HepG2 (cell line): ENCODE measurements around the gene DAB2IP. TPM values are rescaled to one million over a fixed set of nuclear protein-coding genes. Genes with fewer than 3 reads are reported as not detected.

Experiments
- BATF2 ChIP-seq: sonication (generic); formaldehyde crosslinking; IDR thresholded peaks from 2 replicates; pipeline ENCODE4 v1.8.0; 2022; ENCODE audit warnings: mild to moderate bottlenecking, missing genetic modification reagents, moderate library complexity
- CENPBD1 ChIP-seq: sonication (generic); formaldehyde crosslinking; IDR thresholded peaks from 2 replicates; pipeline ENCODE4 v1.8.0; 2022; ENCODE audit warnings: missing genetic modification reagents, low read depth, mild to moderate bottlenecking, borderline replicate concordance
- EED ChIP-seq: sonication (generic); formaldehyde crosslinking; IDR thresholded peaks from 2 replicates; pipeline ENCODE4 v1.5.0; 2020; ENCODE audit warnings: mild to moderate bottlenecking, missing genetic modification reagents
- GTF2F1 ChIP-seq: fragments of 150-350 bp; IDR thresholded peaks from 2 replicates; pipeline ENCODE4 v1.6.1; 2014; ENCODE audit warnings: low read length
- HDAC1 ChIP-seq: sonication (generic); formaldehyde crosslinking; IDR thresholded peaks from 2 replicates; pipeline ENCODE4 v1.5.1; 2020; ENCODE audit warnings: mild to moderate bottlenecking, missing genetic modification reagents
- KAT2B ChIP-seq: fragments of 150-350 bp; IDR thresholded peaks from 2 replicates; pipeline ENCODE4 v1.6.1; 2014; ENCODE audit warnings: low read depth, low read length, borderline replicate concordance
- MXD1 ChIP-seq: sonication (generic); formaldehyde crosslinking; IDR thresholded peaks from 2 replicates; pipeline ENCODE4 v1.4.0; 2020; ENCODE audit warnings: mild to moderate bottlenecking, missing genetic modification reagents
- NFE2 ChIP-seq: sonication (generic); formaldehyde crosslinking; IDR thresholded peaks from 2 replicates; pipeline ENCODE4 v1.4.0; 2020; ENCODE audit warnings: missing genetic modification reagents
- REPIN1 ChIP-seq: sonication (generic); formaldehyde crosslinking; IDR thresholded peaks from 2 replicates; pipeline ENCODE4 v1.8.0; 2022; ENCODE audit warnings: missing genetic modification reagents, low read depth, mild to moderate bottlenecking, borderline replicate concordance
- SALL1 ChIP-seq: sonication (generic); formaldehyde crosslinking; IDR thresholded peaks from 2 replicates; pipeline ENCODE4 v1.8.0; 2022; ENCODE audit warnings: mild to moderate bottlenecking, missing genetic modification reagents
- SMAD3 ChIP-seq: sonication (generic); formaldehyde crosslinking; IDR thresholded peaks from 2 replicates; pipeline ENCODE4 v1.4.0; 2020; ENCODE audit warnings: missing genetic modification reagents
- SOX6 ChIP-seq, 2 experiments: fragments of 450-650 bp in 1 of 2; sonication (generic) in 1 of 2; formaldehyde crosslinking in 1 of 2; IDR thresholded peaks; 2 replicates each; pipeline versions ENCODE4 v1.4.0 to v1.6.1; 2017 to 2020; ENCODE audit warnings: antibody characterized with exemption in 1 of 2, mild to moderate bottlenecking in 1 of 2, missing genetic modification reagents in 1 of 2
- SRSF1 ChIP-seq: fragments of 200-400 bp; formaldehyde crosslinking; optimal IDR thresholded peaks from 2 replicates; pipeline ENCODE3; 2017; ENCODE audit warnings: mild to moderate bottlenecking, low read depth, low read length, moderate library complexity
- TCF12 ChIP-seq, 2 experiments: fragments of 450-650 bp in 1 of 2; sonication (generic) in 1 of 2; formaldehyde crosslinking in 1 of 2; IDR thresholded peaks; 2 replicates each; pipeline versions ENCODE4 v1.6.1 to v1.8.0; 2017 to 2022; ENCODE audit warnings: antibody characterized with exemption in 1 of 2, mild to moderate bottlenecking in 1 of 2, missing genetic modification reagents in 1 of 2, moderate library complexity in 1 of 2
- ZBTB43 ChIP-seq: sonication (generic); formaldehyde crosslinking; conservative IDR thresholded peaks from 2 replicates; pipeline ENCODE4 v1.4.0; 2020; ENCODE audit warnings: missing genetic modification reagents
- ZFP82 ChIP-seq: sonication (generic); formaldehyde crosslinking; IDR thresholded peaks from 2 replicates; pipeline ENCODE4 v1.5.1; 2020; ENCODE audit warnings: mild to moderate bottlenecking, missing genetic modification reagents, borderline replicate concordance
- ZNF232 ChIP-seq: sonication (generic); formaldehyde crosslinking; IDR thresholded peaks from 2 replicates; pipeline ENCODE4 v1.4.0; 2020; ENCODE audit warnings: missing genetic modification reagents, borderline replicate concordance
- ZNF484 ChIP-seq: sonication (generic); formaldehyde crosslinking; IDR thresholded peaks from 2 replicates; pipeline ENCODE4 v1.5.1; 2020; ENCODE audit warnings: mild to moderate bottlenecking, low read depth, missing genetic modification reagents, borderline replicate concordance
- ZNF556 ChIP-seq: sonication (generic); formaldehyde crosslinking; IDR thresholded peaks from 2 replicates; pipeline ENCODE4 v1.4.0; 2020; ENCODE audit warnings: mild to moderate bottlenecking, missing genetic modification reagents, borderline replicate concordance
- ZNF558 ChIP-seq: sonication (generic); formaldehyde crosslinking; IDR thresholded peaks from 2 replicates; pipeline ENCODE4 v1.9.0; 2022; ENCODE audit warnings: mild to moderate bottlenecking, missing genetic modification reagents, borderline replicate concordance
- ZNF576 ChIP-seq: sonication (generic); formaldehyde crosslinking; IDR thresholded peaks from 2 replicates; pipeline ENCODE4 v1.4.0; 2020; ENCODE audit warnings: mild to moderate bottlenecking, missing genetic modification reagents
- ZNF607 ChIP-seq: sonication (generic); formaldehyde crosslinking; IDR thresholded peaks from 2 replicates; pipeline ENCODE4 v1.5.1; 2020; ENCODE audit warnings: missing genetic modification reagents, mild to moderate bottlenecking, borderline replicate concordance
- ZNF766 ChIP-seq: sonication (generic); formaldehyde crosslinking; IDR thresholded peaks from 2 replicates; pipeline ENCODE4 v1.5.0; 2020; ENCODE audit warnings: missing genetic modification reagents, borderline replicate concordance
- ZNF772 ChIP-seq: sonication (generic); formaldehyde crosslinking; IDR thresholded peaks from 2 replicates; pipeline ENCODE4 v1.5.0; 2020; ENCODE audit warnings: mild to moderate bottlenecking, missing genetic modification reagents
- ZNF839 ChIP-seq: sonication (generic); formaldehyde crosslinking; IDR thresholded peaks from 2 replicates; pipeline ENCODE4 v1.4.0; 2020; ENCODE audit warnings: missing genetic modification reagents, mild to moderate bottlenecking, borderline replicate concordance
- polyA plus RNA-seq, 8 experiments: library from polyadenylated mRNA; depleted of rRNA in 3 of 8; stranded (reverse) in 7 of 8; unstranded in 1 of 8; fragments of >200 nt; fragmentation: Illumina TruSeq in 4 of 8; extraction: Trizol in 4 of 8; gene quantifications; 2 replicates each; pipeline versions ENCODE4 v1.2.1 to v1.2.3, GENCODE V29; 2011 to 2016; ENCODE audit warnings: low read depth in 4 of 8, missing spikeins in 1 of 8, mixed read lengths in 1 of 8; ENCODE audit not compliant: insufficient read depth in 1 of 8
- total RNA-seq, 5 experiments: library from RNA; depleted of rRNA; stranded (reverse); fragments of >200 nt; fragmentation: Illumina TruSeq; extraction: Trizol; gene quantifications; 2 replicates each; pipeline ENCODE4 v1.2.3, GENCODE V29; 2016; ENCODE audit warnings: low read depth in 1 of 5
- TF ChIP-seq, protein P1 (sequence below): sonication (generic); formaldehyde crosslinking; IDR thresholded peaks from 2 replicates; pipeline ENCODE4 v1.5.1; 2020; ENCODE audit warnings: mild to moderate bottlenecking, missing genetic modification reagents, moderate library complexity

DAB2IP gene
- total and polyA plus RNA-seq, 2 of the 13 experiments (the other 11 are each of a cell fraction or from before 2014, with no cell fraction given), result 25.3 to 37.9 TPM

DNA sequence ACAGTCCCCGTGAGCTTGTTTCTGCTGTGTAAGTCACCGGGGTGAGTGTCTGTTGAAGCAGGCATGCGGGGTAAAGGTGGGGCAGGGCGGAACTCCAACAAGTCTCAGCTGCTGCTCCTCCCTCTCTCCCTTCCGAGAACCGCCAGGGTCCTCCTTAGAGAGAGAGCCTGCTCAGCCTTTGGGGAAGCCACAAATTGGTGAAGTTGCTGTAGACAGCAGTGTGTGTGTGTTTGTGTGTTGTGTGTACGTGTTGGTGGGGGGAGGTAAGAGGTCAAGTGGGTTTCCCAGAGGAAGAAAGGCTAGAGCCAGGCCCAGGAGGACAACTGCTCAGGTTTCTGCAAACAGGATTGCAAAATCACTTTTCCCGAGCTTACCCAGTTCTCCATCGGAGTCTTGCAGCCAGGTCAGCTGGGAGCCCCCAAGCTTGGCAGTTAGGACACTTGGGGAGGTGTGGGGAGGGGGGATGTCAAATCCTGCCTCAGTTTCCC is 38.9 kb upstream of the DAB2IP start (continued):
- TF ChIP-seq ZNF766 (CRISPR knock-in tag), result no peak
- no peak for TF ChIP-seq ZNF232 (CRISPR knock-in tag)
- TF ChIP-seq MXD1 (CRISPR knock-in tag), result no peak
- no peak for TF ChIP-seq ZNF839 (CRISPR knock-in tag)
- TF ChIP-seq, protein P1, sequence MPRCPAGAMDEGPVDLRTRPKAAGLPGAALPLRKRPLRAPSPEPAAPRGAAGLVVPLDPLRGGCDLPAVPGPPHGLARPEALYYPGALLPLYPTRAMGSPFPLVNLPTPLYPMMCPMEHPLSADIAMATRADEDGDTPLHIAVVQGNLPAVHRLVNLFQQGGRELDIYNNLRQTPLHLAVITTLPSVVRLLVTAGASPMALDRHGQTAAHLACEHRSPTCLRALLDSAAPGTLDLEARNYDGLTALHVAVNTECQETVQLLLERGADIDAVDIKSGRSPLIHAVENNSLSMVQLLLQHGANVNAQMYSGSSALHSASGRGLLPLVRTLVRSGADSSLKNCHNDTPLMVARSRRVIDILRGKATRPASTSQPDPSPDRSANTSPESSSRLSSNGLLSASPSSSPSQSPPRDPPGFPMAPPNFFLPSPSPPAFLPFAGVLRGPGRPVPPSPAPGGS, result no peak
- TF ChIP-seq ZNF558, result no peak
- TF ChIP-seq ZNF556, result peak; percentile 42; the same call in 1 of the 2 replicates
- TF ChIP-seq SRSF1, result no peak
- no peak for TF ChIP-seq BATF2 (CRISPR knock-in tag)
- TF ChIP-seq NFE2 (CRISPR knock-in tag), result no peak
- TF ChIP-seq SALL1 (CRISPR knock-in tag), result peak; percentile 56; the same call in 1 of the 2 replicates
- TF ChIP-seq ZFP82, result no peak
- TF ChIP-seq GTF2F1, result no peak
- no peak for TF ChIP-seq EED (CRISPR knock-in tag)
- no peak for TF ChIP-seq ZNF576 (CRISPR knock-in tag)
- no peak; the same call in 1 of the 2 replicates for TF ChIP-seq HDAC1 (CRISPR knock-in tag)
- TF ChIP-seq CENPBD1, result no peak
- TF ChIP-seq ZNF772 (CRISPR knock-in tag), result no peak
- TF ChIP-seq ZBTB43 (CRISPR knock-in tag), result no peak
- no peak for TF ChIP-seq ZNF484 (CRISPR knock-in tag)
- no peak for TF ChIP-seq KAT2B
- no peak for TF ChIP-seq SOX6 (IDR thresholded peaks at IDR 0.05)
- TF ChIP-seq SOX6 (CRISPR knock-in tag; IDR thresholded peaks at IDR 0.05), result 0 out of 2 replicates have a peak, but pooled peaks have one; percentile 28
- TF ChIP-seq TCF12 (IDR thresholded peaks at IDR 0.05), result no peak
- TF ChIP-seq TCF12 (CRISPR knock-in tag; IDR thresholded peaks at IDR 0.05), result no peak
- TF ChIP-seq SMAD3, result no peak
- TF ChIP-seq REPIN1, result no peak
- TF ChIP-seq ZNF607, result 0 out of 2 replicates have a peak, but pooled peaks have one; percentile 41
